IPS-18a (cell line): ENCODE data around the gene MICAL3.

Experiments used
- H3K27ac ChIP-seq: one replicate; pipeline ENCODE4 v1.5.1; 2013; ENCODE audit warnings: low read length
- H3K27me3 ChIP-seq: one replicate; pipeline ENCODE4 v1.6.1; 2013; ENCODE audit warnings: mild to moderate bottlenecking, low read length; ENCODE audit not compliant: control insufficient read depth, insufficient read depth
- H3K36me3 ChIP-seq: one replicate; pipeline ENCODE4 v1.6.1; 2013; ENCODE audit warnings: low read depth, low read length; ENCODE audit not compliant: control insufficient read depth
- H3K4me1 ChIP-seq: one replicate; pipeline ENCODE4 v1.6.1; 2013; ENCODE audit warnings: low read depth, low read length; ENCODE audit not compliant: control insufficient read depth
- H3K4me3 ChIP-seq: one replicate; pipeline ENCODE4 v1.5.1; 2013; ENCODE audit warnings: low read length
- H3K9ac ChIP-seq: one replicate; pipeline ENCODE4 v1.6.1; 2013; ENCODE audit warnings: mild to moderate bottlenecking, low read length, moderate library complexity
- H3K9me3 ChIP-seq: one replicate; pipeline ENCODE4 v1.6.1; 2013; ENCODE audit warnings: low read depth, low read length; ENCODE audit not compliant: control insufficient read depth

The MICAL3 gene

DNA sequence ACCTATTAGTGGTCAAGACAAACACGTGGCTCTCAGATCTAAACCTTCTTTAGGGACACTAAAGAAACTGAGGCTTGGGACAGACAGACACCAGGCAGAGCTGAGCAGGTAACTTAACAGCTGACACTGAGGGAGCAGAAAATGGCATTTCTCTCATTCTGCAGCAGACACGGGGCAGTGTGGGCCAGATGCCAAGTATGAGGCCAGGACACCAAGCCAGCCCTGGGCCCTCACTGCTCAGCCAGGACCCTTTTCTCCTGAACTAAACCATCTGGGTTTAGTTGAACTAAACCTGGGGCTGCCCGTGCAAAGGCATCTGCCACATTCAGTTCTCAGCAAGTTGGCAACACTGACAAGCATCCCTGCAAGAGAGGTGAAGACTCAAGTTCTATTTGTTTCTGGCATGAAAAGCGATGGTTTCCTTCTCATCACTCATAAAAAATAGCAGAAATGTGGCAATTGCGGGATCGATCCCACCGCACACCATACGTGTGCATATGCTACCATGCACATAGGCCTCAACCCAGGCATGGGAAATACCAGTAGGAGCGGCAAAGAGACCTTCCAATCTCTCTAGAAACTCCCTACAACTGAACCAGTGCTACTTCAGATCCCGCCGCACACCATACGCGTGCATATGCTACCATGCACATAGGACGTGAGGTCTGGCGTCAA lies 150.0 kb downstream of the MICAL3 start:
- Histone ChIP-seq H3K27me3 (peaks cover 55% of the 10 kb centered on the region), H3K9me3 (no peaks in the 10 kb centered on the region), H3K27ac (no peak overlapping the region), H3K9ac (no peak overlapping the region), H3K4me1 (no peaks in the 10 kb centered on the region), H3K36me3 (peaks cover 25% of the 10 kb centered on the region), H3K4me3 (no peak overlapping the region)

GRCh38 chr22:17873804-17874203 lies 150.6 kb downstream of the MICAL3 start:
- H3K9ac ChIP-seq, result no peak overlapping the region
- H3K9me3 ChIP-seq, result no peaks in the 10 kb centered on the region
- H3K36me3 ChIP-seq, result peaks cover 31% of the 10 kb centered on the region
- no peak overlapping the region for H3K27ac ChIP-seq
- peaks cover 49% of the 10 kb centered on the region for H3K27me3 ChIP-seq
- no peaks in the 10 kb centered on the region for H3K4me1 ChIP-seq
- H3K4me3 ChIP-seq, result no peak overlapping the region

GRCh38 chr22:17873116-17873515 lies 151.2 kb downstream of the MICAL3 start:
- H3K36me3 ChIP-seq, result peaks cover 33% of the 10 kb centered on the region
- H3K4me3 ChIP-seq, result no peak overlapping the region
- no peaks in the 10 kb centered on the region for H3K9me3 ChIP-seq
- H3K4me1 ChIP-seq, result no peaks in the 10 kb centered on the region
- H3K27ac ChIP-seq, result no peak overlapping the region
- no peak overlapping the region for H3K9ac ChIP-seq
- peaks cover 42% of the 10 kb centered on the region for H3K27me3 ChIP-seq

- H3K27ac ChIP-seq, result no peak overlapping the region
- H3K9me3 ChIP-seq, result no peaks in the 10 kb centered on the region
- H3K4me1 ChIP-seq, result no peaks in the 10 kb centered on the region
- H3K4me3 ChIP-seq, result no peak overlapping the region
- no peak overlapping the region for H3K9ac ChIP-seq
- peaks cover 36% of the 10 kb centered on the region for H3K27me3 ChIP-seq
- H3K36me3 ChIP-seq, result peaks cover 33% of the 10 kb centered on the region
Measured at GRCh38 chr22:17872471-17872870, 151.9 kb downstream of the MICAL3 start.

DNA sequence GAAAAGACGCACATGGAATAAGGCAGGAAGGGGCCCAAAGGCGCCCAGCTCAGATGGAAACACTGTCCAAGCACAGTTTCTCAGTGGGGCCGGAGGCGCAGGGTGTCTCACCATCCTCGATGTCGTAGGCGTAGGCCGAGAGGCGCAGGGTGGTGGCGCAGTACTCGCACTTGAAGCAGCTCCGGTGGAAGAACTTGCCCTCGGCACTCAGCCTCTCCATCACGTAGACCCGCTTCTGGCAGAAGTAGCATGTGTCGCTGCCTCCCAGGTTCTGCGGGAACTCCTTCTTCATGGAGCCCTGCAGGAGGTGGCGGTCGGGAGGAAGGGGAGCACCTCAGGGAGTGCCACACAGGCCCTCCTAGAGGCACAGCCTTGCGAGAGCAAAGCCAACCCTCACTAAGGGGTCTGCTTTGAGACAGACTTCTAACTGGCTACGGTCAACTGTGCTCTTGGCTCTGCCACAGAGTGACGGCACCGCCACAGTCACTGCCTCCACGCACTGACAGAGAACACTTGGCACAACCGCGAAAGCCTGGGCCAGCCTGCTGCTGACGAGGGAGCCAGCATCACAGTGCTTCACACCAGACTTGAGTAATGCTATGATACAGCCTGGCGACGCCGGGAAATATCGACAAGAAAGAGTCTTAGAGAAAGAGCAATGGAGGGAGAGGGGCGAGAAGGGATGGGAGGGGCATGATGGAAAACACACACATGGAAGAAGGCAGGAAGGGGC lies 152.5 kb downstream of the MICAL3 start:
- H3K9ac ChIP-seq, result no peak overlapping the region
- no peaks in the 10 kb centered on the region for H3K9me3 ChIP-seq
- no peak overlapping the region for H3K4me3 ChIP-seq
- no peak overlapping the region for H3K27ac ChIP-seq
- peaks cover 30% of the 10 kb centered on the region for H3K27me3 ChIP-seq
- H3K36me3 ChIP-seq, result peaks cover 33% of the 10 kb centered on the region
- H3K4me1 ChIP-seq, result no peaks in the 10 kb centered on the region

- H3K36me3 ChIP-seq, result peaks cover 33% of the 10 kb centered on the region
- no peak overlapping the region for H3K4me3 ChIP-seq
- no peak overlapping the region for H3K9ac ChIP-seq
- H3K27ac ChIP-seq, result no peak overlapping the region
- H3K27me3 ChIP-seq, result peaks cover 15% of the 10 kb centered on the region
- no peaks in the 10 kb centered on the region for H3K4me1 ChIP-seq
- H3K9me3 ChIP-seq, result no peaks in the 10 kb centered on the region
Measured at GRCh38 chr22:17870407-17870806, 154.0 kb downstream of the MICAL3 start.

DNA sequence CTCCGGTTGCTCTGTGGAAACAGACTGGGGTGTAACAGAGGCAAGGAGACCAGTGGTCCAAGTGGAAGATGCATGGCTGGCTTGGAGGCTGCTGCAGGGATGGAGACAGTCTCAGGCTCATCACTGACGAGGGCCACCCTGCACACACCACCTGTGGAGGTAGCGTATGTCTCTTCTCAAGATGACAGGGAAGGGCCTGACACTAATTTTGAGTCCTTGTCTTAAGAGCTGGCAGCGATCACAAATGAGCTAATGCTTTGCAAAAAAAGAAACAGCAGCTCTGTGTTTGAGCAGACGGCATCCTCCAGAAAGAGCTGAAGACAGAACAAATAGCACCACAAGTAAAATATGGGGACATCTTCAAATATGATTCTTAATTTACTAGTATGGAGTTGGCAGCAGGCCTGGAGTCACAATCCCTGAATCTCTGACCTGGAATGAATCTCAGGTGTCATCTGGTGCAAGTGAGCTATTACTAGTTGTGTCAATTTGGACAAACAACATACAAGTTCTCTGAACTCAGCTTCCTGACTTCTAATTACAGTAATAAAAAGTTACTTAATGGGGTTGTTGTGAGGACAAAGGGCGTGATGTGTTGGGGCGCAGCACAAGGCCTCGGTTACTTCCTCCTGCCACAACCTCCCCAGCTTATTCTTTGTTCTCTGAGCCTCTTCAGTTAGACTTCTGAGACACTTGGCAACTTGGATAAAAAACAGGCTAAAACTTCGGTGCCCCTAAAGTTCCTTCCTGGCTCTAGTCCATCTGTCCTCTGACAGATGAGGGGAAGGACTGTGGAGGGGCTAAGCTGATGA lies 154.9 kb downstream of the MICAL3 start:
- Histone ChIP-seq H3K27ac (no peak overlapping the region), H3K27me3 (peaks cover 6% of the 10 kb centered on the region), H3K9ac (no peak overlapping the region), H3K4me1 (no peaks in the 10 kb centered on the region), H3K4me3 (no peak overlapping the region), H3K9me3 (no peaks in the 10 kb centered on the region), H3K36me3 (peaks cover 31% of the 10 kb centered on the region)

- no peak overlapping the region for H3K27ac ChIP-seq
- H3K36me3 ChIP-seq, result peaks cover 38% of the 10 kb centered on the region
- H3K9ac ChIP-seq, result no peak overlapping the region
- no peaks in the 10 kb centered on the region for H3K4me1 ChIP-seq
- H3K9me3 ChIP-seq, result no peaks in the 10 kb centered on the region
- H3K27me3 ChIP-seq, result no peaks in the 10 kb centered on the region
- no peak overlapping the region for H3K4me3 ChIP-seq
Measured at GRCh38 chr22:17868771-17869170, 155.6 kb downstream of the MICAL3 start.

DNA sequence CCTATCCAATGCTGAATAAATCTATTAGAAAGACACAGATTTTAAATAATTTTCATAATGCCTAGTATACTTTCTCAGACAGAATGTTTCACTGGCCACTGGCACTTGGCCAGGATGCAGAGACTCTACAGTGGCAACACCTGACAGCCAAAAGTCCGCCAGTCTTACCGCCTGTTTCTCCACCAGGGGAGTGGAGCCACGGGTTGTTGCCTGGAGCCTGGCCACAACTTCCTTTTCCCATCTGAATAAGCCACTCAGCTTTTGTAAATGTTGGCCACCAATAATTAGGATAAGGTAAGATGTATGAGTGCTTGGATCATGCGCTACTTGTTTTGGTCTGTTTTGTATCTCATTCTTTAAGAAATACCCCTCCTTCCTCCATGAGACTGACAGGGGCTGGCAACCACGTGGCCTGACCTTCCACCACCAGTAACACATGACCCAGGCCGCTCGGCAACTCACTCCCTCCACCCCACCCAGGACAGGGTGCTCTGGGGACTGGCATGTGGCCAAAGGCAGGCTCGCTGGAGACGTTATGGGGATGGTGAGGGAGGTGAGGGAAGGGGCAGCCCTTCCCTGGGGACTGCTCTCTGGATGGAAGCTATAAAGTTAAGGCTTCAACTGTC lies 157.1 kb downstream of the MICAL3 start:
- Histone ChIP-seq H3K9me3 (no peaks in the 10 kb centered on the region), H3K9ac (no peak overlapping the region), H3K4me1 (no peaks in the 10 kb centered on the region), H3K36me3 (peaks cover 39% of the 10 kb centered on the region), H3K4me3 (no peak overlapping the region), H3K27ac (no peak overlapping the region), H3K27me3 (no peaks in the 10 kb centered on the region)

GRCh38 chr22:17866621-17867020 lies 157.7 kb downstream of the MICAL3 start:
- Histone ChIP-seq H3K9me3 (no peaks in the 10 kb centered on the region), H3K4me1 (no peaks in the 10 kb centered on the region), H3K27me3 (no peaks in the 10 kb centered on the region), H3K9ac (no peak overlapping the region), H3K27ac (no peak overlapping the region), H3K4me3 (no peak overlapping the region), H3K36me3 (peaks cover 36% of the 10 kb centered on the region)

DNA sequence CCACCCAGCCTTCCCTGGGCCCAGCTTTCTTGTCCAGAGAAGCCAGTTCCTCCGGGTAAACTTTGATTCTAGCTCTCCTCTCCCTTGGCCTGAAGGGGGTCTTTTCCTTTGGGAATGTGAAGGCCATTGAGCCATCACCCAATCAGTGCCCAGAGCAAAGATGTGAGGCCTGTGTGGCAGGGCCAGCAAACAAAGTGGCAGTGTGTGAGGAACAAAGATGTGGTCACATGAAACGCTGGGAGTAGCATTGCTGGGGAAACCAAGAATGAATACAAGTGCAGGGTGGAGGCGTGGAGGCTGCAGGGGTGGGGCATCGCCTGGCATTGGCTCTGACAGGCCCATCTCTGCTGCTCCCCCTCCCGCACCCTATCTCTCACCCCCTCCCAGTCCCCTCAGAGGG lies 158.2 kb downstream of the MICAL3 start:
- H3K36me3 ChIP-seq, result peaks cover 32% of the 10 kb centered on the region
- no peak overlapping the region for H3K27ac ChIP-seq
- no peaks in the 10 kb centered on the region for H3K9me3 ChIP-seq
- H3K4me1 ChIP-seq, result no peaks in the 10 kb centered on the region
- H3K27me3 ChIP-seq, result no peaks in the 10 kb centered on the region
- no peak overlapping the region for H3K9ac ChIP-seq
- no peak overlapping the region for H3K4me3 ChIP-seq
